GM12874 (cell line): ENCODE results near the gene MIPEP.
"Not testable (repeated sequence)": the region's sequence is repeated elsewhere in the genome, so short reads cannot be mapped to it uniquely, and the experiment has no call there.

ENCODE experiments used
- CTCF ChIP-seq: IDR thresholded peaks from 2 replicates; pipeline ENCODE4 v1.5.1; 2011; ENCODE audit warnings: low read depth, mild to moderate bottlenecking, control low read depth, low read length, moderate library complexity; ENCODE audit not compliant: insufficient read depth

MIPEP gene

GRCh38 chr13:23901365-23901764, 12.2 kb upstream of the MIPEP start:
- TF ChIP-seq CTCF, result no peak

GRCh38 chr13:23899555-23899954, 10.4 kb upstream of the MIPEP start:
- TF ChIP-seq CTCF, result peak; percentile 37; the same call in 1 of the 2 replicates

GRCh38 chr13:23898101-23898500, 8.9 kb upstream of the MIPEP start:
- no peak for TF ChIP-seq CTCF

GRCh38 chr13:23897452-23897919, 8.3 kb upstream of the MIPEP start, which contains the start of gene C1QTNF9B:
Gene C1QTNF9B (minus strand): TSS chr13:23897502.
- TF ChIP-seq CTCF, result not testable (repeated sequence)

GRCh38 chr13:23889615-23890607, 711 bp upstream of the MIPEP start:
- 0 out of 2 replicates have a peak, but pooled peaks have one; percentile 19 for TF ChIP-seq CTCF

- no peak for TF ChIP-seq CTCF
Measured at GRCh38 chr13:23883255-23883654, 5.9 kb downstream of the MIPEP start.

GRCh38 chr13:23877286-23877685, 11.9 kb downstream of the MIPEP start:
- no peak for TF ChIP-seq CTCF
